Esophagus squamous epithelium (tissue), 4 donors: Measurements from ENCODE around the gene PRKACG.

ENCODE experiments used
- CTCF ChIP-seq, 6 experiments: fragments of 450-650 bp in 4 of 6; fragments of 200-600 bp in 2 of 6; sonication (generic) in 2 of 6; IDR thresholded peaks; one replicate each; pipeline ENCODE4 v1.5.1; 2016 to 2019; ENCODE audit warnings: antibody characterized with exemption in 6 of 6, mild to moderate bottlenecking in 4 of 6, moderate library complexity in 4 of 6
- POLR2A ChIP-seq, 4 donors: fragments of 450-650 bp; IDR thresholded peaks; one replicate each; pipeline ENCODE4 v1.6.1; 2017; ENCODE audit warnings: antibody characterized with exemption in 4 of 4, mild to moderate bottlenecking in 4 of 4, moderate library complexity in 3 of 4

GRCh38 chr9:69046723-69047122 is 32.8 kb upstream of the PRKACG start:
- TF ChIP-seq POLR2A (IDR thresholded peaks at IDR 0.05): no peak
- TF ChIP-seq CTCF (IDR thresholded peaks at IDR 0.05): no peak
